Stimulated activated CD8-positive, alpha-beta memory T cell treated with anti-CD3 and anti-CD28 coated beads, Interleukin-7, amount 100 ng/mL, for 24 hours (primary cell): ENCODE measurements around the gene TMEM92.

Source experiments
- DNase-seq: peaks from one replicate; pipeline ENCODE4 v3.0.0-alpha.2; 2020; ENCODE audit warnings: low read depth

TMEM92 gene

GRCh38 chr17:50328363-50329325, 54.4 kb downstream of the TMEM92 start:
- no peak for DNase-seq

GRCh38 chr17:50329716-50330115, 55.5 kb downstream of the TMEM92 start:
- no peak for DNase-seq

- DNase-seq: no peak
These were observed 56.0 kb downstream of the TMEM92 start for GRCh38 chr17:50330151-50330775.
